SK-N-SH (cell line): Measurements from ENCODE around the gene NUMBL.

ENCODE experiments used
- CTCF ChIP-seq: fragments of 200-600 bp; sonication (generic); IDR thresholded peaks from 2 replicates; pipeline ENCODE4 v1.6.1; 2017; ENCODE audit warnings: antibody characterized with exemption, mild to moderate bottlenecking, moderate library complexity
- GABPA ChIP-seq: IDR thresholded peaks from 2 replicates; pipeline ENCODE4 v1.4.0; 2012; ENCODE audit warnings: low read depth, mild to moderate bottlenecking
- GATA2 ChIP-seq: sonication (generic); formaldehyde crosslinking; IDR thresholded peaks from 2 replicates; pipeline ENCODE4 v1.5.0; 2020; ENCODE audit warnings: mild to moderate bottlenecking, missing genetic modification reagents
- JUND ChIP-seq: IDR thresholded peaks from 2 replicates; pipeline ENCODE4 v1.4.0; 2012
- MEF2A ChIP-seq: IDR thresholded peaks from 2 replicates; pipeline ENCODE4 v1.4.0; 2012; ENCODE audit warnings: low read depth, borderline replicate concordance
- PBX3 ChIP-seq: IDR thresholded peaks from 2 replicates; pipeline ENCODE4; 2012
- POLR2AphosphoS5 ChIP-seq: IDR thresholded peaks from 2 replicates; pipeline ENCODE4 v1.6.1; 2012; ENCODE audit warnings: low read depth, low read length
- SMC3 ChIP-seq: IDR thresholded peaks from 2 replicates; pipeline ENCODE4 v1.6.1; 2012; ENCODE audit warnings: low read depth, low read length, improper control_type of control experiment
- TAF1 ChIP-seq: IDR thresholded peaks from 2 replicates; pipeline ENCODE4 v1.6.1; 2012; ENCODE audit warnings: low read depth, mild to moderate bottlenecking, low read length, moderate library complexity, borderline replicate concordance

DNA sequence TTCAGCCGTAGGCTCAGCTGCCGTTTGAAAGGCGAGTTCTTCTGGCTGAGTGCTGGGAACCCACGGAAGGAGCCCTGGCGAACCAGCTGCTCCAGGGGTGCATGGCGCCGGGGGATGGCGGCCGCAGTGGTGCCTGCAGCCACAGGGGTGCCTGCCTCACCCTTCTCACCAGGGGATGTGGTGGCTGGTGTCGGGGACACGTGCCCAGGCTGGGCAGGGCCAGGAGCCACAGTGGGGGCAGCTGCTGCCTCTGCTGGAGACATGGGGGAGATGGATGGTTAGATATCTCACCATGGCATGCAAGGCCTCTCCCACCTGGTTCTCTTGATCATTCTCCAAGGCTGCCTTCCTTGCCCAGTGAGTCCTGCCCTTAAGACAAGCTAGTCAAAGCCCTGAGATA, 17.1 kb downstream of the NUMBL start:
- TF ChIP-seq CTCF (no peak), JUND (no peak), POLR2AphosphoS5 (no peak), GATA2 (CRISPR knock-in tag) (no peak), SMC3 (no peak), GABPA (no peak), MEF2A (no peak), TAF1 (no peak), PBX3 (no peak)
